OCI-LY7 (cell line): ENCODE results near the gene ZNF467. TPM values are rescaled to one million over a fixed set of nuclear protein-coding genes. Genes with fewer than 3 reads are reported as not detected.

Experiments used
- BruUV-seq: library from RNA; stranded (reverse); fragments of 400-500 nt; replicated peaks from 2 replicates; lab custom pipeline; 2021; lab: Mats Ljungman, UMichigan
- CTCF ChIA-PET: fragments of 300-600 bp; sonication (Branson Sonifier 250); formaldehyde crosslinking; loops from one replicate; lab custom pipeline; 2022; ENCODE audit warnings: antibody characterized with exemption; ENCODE audit not compliant: unreplicated experiment; lab: Charles Lee
- POLR2A ChIA-PET: fragments of 300-600 bp; sonication (Branson Sonifier 250); formaldehyde crosslinking; loops from one replicate; lab custom pipeline; 2022; ENCODE audit warnings: antibody characterized with exemption; lab: Charles Lee
- DNase-seq: peaks from one replicate; pipeline ENCODE4 v3.0.0-alpha.2; 2015; ENCODE audit warnings: low spot score
- H2AFZ ChIP-seq: fragments of 200-600 bp; sonication (generic), shearing (Covaris generic); 2 replicates; pipeline ENCODE4 v1.6.1; 2014; ENCODE audit warnings: mild to moderate bottlenecking, antibody characterized with exemption, low read length, moderate library complexity
- H3K27ac ChIP-seq: fragments of 200-600 bp; sonication (generic); 2 replicates; pipeline ENCODE4 v1.5.1; 2014; ENCODE audit warnings: mixed run types, low read depth, mild to moderate bottlenecking, moderate library complexity, low read length, inconsistent platforms; ENCODE audit not compliant: poor library complexity, severe bottlenecking
- H3K36me3 ChIP-seq: fragments of 200-600 bp; sonication (generic); 2 replicates; pipeline ENCODE4 v1.6.1; 2014; ENCODE audit warnings: mild to moderate bottlenecking, antibody characterized with exemption, low read length, moderate library complexity, mixed read lengths; ENCODE audit not compliant: insufficient read depth
- H3K4me1 ChIP-seq: fragments of 200-600 bp; sonication (generic); 2 replicates; pipeline ENCODE4 v1.5.1; 2014; ENCODE audit warnings: mild to moderate bottlenecking, low read length; ENCODE audit not compliant: insufficient read depth, poor library complexity, severe bottlenecking
- H3K4me2 ChIP-seq: fragments of 200-600 bp; sonication (generic); 2 replicates; pipeline ENCODE4 v1.6.1; 2014; ENCODE audit warnings: mild to moderate bottlenecking, low read length
- H3K4me3 ChIP-seq: fragments of 200-600 bp; sonication (generic); 2 replicates; pipeline ENCODE4 v1.5.1; 2014; ENCODE audit warnings: mild to moderate bottlenecking, low read depth, low read length; ENCODE audit not compliant: poor library complexity, severe bottlenecking
- H3K79me2 ChIP-seq: fragments of 200-600 bp; sonication (generic); 2 replicates; pipeline ENCODE4 v1.6.1; 2016; ENCODE audit warnings: low read depth, mild to moderate bottlenecking, low read length, moderate library complexity, mixed read lengths; ENCODE audit not compliant: insufficient read depth
- H3K9me2 ChIP-seq: fragments of 200-600 bp; sonication (generic); 2 replicates; pipeline ENCODE4 v1.6.1; 2016; ENCODE audit warnings: mild to moderate bottlenecking, low read length, mixed read lengths; ENCODE audit not compliant: insufficient read depth
- H3K9me3 ChIP-seq: fragments of 200-600 bp; sonication (generic); 2 replicates; pipeline ENCODE4 v1.6.1; 2014; ENCODE audit warnings: mild to moderate bottlenecking, mixed run types, low read length, mixed read lengths
- H4K20me1 ChIP-seq: fragments of 200-600 bp; sonication (generic); 2 replicates; pipeline ENCODE4 v1.6.1; 2014; ENCODE audit warnings: mild to moderate bottlenecking, antibody characterized with exemption, low read length, moderate library complexity, mixed read lengths; ENCODE audit not compliant: insufficient read depth
- EZH2phosphoT487 ChIP-seq: fragments of 200-600 bp; sonication (generic); IDR thresholded peaks from 2 replicates; pipeline ENCODE4 v1.6.1; 2018; ENCODE audit warnings: low read depth, borderline replicate concordance, mild to moderate bottlenecking, mixed run types, antibody characterized with exemption, low read length, moderate library complexity, mixed read lengths
- intact Hi-C: fragments of 100-400 bp; cut with micrococcal nuclease; formaldehyde crosslinking; loops from one replicate; pipeline ENCODE4 v1.10.0; 2022; ENCODE audit not compliant: unreplicated experiment
- total RNA-seq, 2 experiments: library from RNA; depleted of rRNA in 1 of 2; stranded (reverse); fragments of >200 nt in 1 of 2; shearing (Covaris generic) in 1 of 2; gene quantifications; 2 replicates each; pipeline ENCODE4 v1.2.3, GENCODE V29; 2014 to 2022
- TF ChIP-seq, protein P1 (sequence below): fragments of 200-600 bp; sonication (generic); conservative IDR thresholded peaks from 2 replicates; pipeline ENCODE4 v1.5.1; 2014; ENCODE audit warnings: mild to moderate bottlenecking, antibody characterized with exemption, low read length, moderate library complexity, mixed read lengths

The ZNF467 gene
- total RNA-seq, 2 experiments from 2014 or later: 0.22 to 0.40 TPM

DNA sequence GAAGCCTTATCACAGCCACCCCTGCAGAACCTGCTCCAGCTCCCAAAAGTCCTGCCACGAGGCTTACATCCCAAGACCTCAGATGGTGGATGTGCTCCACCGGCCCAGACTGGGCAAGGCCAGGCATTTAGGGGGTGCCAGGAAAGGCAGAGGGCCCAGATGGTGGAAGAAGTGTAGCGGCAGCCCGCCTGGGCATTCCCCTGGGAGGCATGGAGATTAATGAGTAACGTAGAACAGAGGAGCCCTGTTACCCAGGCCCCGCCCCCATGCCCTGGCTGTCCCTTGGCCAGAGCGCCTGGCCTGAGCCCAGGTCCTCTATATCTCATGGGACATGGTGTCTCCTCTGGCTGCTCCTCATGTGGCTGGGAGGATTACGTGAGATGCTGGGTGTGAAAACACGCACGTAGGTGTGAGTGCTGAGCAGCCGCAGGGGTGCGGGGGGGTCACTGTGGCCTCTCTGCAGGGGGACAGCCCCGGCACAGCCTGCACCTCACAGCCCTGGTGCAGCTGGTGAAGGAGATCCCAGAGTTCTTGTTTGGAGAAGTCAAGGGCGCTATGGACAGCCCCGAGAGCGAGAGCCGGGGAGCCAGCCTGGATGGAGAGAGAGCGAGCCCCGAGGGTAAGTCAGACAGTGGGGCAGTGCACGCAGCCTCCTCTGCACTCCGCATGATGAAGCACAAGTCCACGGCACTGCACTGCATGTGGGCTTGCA, 52.9 kb downstream of the ZNF467 start:
- BruUV-seq: no TSS peak

DNA sequence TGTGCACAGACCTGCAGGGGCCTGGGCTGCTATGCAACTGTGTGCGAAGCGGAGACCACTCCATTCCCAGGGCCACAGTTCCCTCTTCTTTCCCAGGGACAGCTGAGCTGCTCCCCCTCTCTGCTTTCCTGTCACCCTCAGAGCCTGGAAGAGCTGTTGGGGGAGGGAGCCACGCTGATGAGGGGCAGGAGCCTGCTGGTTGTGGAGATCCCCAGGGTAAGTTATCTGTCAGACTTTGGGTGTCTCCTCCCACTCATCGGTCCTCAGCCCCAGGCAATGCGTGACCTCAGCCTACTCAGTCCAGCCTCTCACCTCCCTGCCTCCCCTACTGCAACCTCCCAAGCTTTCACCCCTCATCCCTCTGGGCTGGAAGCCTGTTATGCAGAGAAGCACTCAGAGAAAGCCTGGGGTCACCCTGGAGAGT, 53.5 kb downstream of the ZNF467 start:
- TF ChIP-seq, protein P1, sequence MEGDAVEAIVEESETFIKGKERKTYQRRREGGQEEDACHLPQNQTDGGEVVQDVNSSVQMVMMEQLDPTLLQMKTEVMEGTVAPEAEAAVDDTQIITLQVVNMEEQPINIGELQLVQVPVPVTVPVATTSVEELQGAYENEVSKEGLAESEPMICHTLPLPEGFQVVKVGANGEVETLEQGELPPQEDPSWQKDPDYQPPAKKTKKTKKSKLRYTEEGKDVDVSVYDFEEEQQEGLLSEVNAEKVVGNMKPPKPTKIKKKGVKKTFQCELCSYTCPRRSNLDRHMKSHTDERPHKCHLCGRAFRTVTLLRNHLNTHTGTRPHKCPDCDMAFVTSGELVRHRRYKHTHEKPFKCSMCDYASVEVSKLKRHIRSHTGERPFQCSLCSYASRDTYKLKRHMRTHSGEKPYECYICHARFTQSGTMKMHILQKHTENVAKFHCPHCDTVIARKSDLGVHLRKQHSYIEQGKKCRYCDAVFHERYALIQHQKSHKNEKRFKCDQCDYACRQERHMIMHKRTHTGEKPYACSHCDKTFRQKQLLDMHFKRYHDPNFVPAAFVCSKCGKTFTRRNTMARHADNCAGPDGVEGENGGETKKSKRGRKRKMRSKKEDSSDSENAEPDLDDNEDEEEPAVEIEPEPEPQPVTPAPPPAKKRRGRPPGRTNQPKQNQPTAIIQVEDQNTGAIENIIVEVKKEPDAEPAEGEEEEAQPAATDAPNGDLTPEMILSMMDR: no peak
- no peak for TF ChIP-seq EZH2phosphoT487
- Histone ChIP-seq H2AFZ (no peak overlapping the region), H3K4me2 (no peak overlapping the region), H3K27ac (no peak overlapping the region), H3K79me2 (no peaks in the 10 kb centered on the region), H3K9me3 (no peaks in the 10 kb centered on the region), H3K4me3 (no peak overlapping the region), H3K36me3 (peaks cover 23% of the 10 kb centered on the region; the same call in 1 of the 2 replicates), H3K9me2 (no peaks in the 10 kb centered on the region), H3K4me1 (peaks cover 12% of the 10 kb centered on the region), H4K20me1 (no peaks in the 10 kb centered on the region)
- ChIA-PET CTCF (no interaction called here), POLR2A (no interaction called here)
- BruUV-seq: no TSS peak
- DNase-seq: no peak
- intact Hi-C loops: loop anchor here (5.0 kb wide), 1 partner anchor 52 kb away; the partner anchor contains the start of gene ZNF467

More for the DNA sequence above, 52.9 kb downstream of the ZNF467 start:
- POLR2A ChIA-PET: no interaction called here
- Histone ChIP-seq H4K20me1 (no peaks in the 10 kb centered on the region), H3K4me3 (no peak overlapping the region), H2AFZ (no peak overlapping the region), H3K4me2 (no peak overlapping the region), H3K36me3 (peaks cover 23% of the 10 kb centered on the region; the same call in 1 of the 2 replicates), H3K9me2 (no peaks in the 10 kb centered on the region), H3K79me2 (no peaks in the 10 kb centered on the region), H3K27ac (no peak overlapping the region), H3K4me1 (peaks cover 10% of the 10 kb centered on the region), H3K9me3 (no peaks in the 10 kb centered on the region)
- no peak for TF ChIP-seq EZH2phosphoT487
- TF ChIP-seq, protein P1: no peak
- intact Hi-C loops: no loop called here
- DNase-seq: no peak
- CTCF ChIA-PET: no interaction called here
